SK-N-SH (cell line): ENCODE measurements around the gene HTN1. TPM values are rescaled to one million over a fixed set of nuclear protein-coding genes. Genes with fewer than 3 reads are reported as not detected.
"Not testable (repeated sequence)": the region's sequence is repeated elsewhere in the genome, so short reads cannot be mapped to it uniquely, and the experiment has no call there.

Experiments
- CTCF ChIA-PET: fragments of 300-600, 350-600 bp; formaldehyde crosslinking; extraction: SDS; loops from one replicate; lab custom pipeline; 2021; lab: Yijun Ruan, JAX
- POLR2A ChIA-PET: fragments of 350-600 bp; sonication (Branson Sonifier 250); formaldehyde crosslinking; extraction: SDS; loops from one replicate; lab custom pipeline; 2020; ENCODE audit warnings: antibody characterized with exemption, inconsistent platforms; lab: Yijun Ruan, JAX
- DNase-seq: peaks from one replicate; pipeline ENCODE4 v3.0.0; 2012
- H2AFZ ChIP-seq: fragments of 200-600 bp; sonication (generic); 2 replicates; pipeline ENCODE4 v1.8.1; 2016; ENCODE audit warnings: antibody characterized with exemption, mild to moderate bottlenecking, low read depth
- H3F3A ChIP-seq: fragments of 200-600 bp; sonication (generic); replicated peaks from 2 replicates; pipeline ENCODE3; 2016; ENCODE audit warnings: antibody characterized with exemption, mild to moderate bottlenecking; ENCODE audit not compliant: insufficient read depth
- H3K27ac ChIP-seq, 2 experiments: fragments of 200-500 bp in 1 of 2; fragments of 200-600 bp in 1 of 2; sonication (Bioruptor generic) in 1 of 2; sonication (generic), shearing (Covaris generic) in 1 of 2; 2 replicates each; pipeline versions ENCODE4 v1.5.1 to v1.6.1; 2014 to 2016; ENCODE audit warnings: low read depth in 2 of 2, inconsistent platforms in 1 of 2, low read length in 1 of 2, mild to moderate bottlenecking in 1 of 2, mixed read lengths in 1 of 2
- H3K27me3 ChIP-seq: fragments of 200-600 bp; sonication (generic), shearing (Covaris generic); 2 replicates; pipeline ENCODE4 v1.6.1; 2016; ENCODE audit warnings: mixed run types; ENCODE audit not compliant: insufficient read depth
- H3K36me3 ChIP-seq, 2 experiments: fragments of 200-500 bp in 1 of 2; fragments of 200-600 bp in 1 of 2; sonication (Bioruptor generic) in 1 of 2; sonication (generic) in 1 of 2; replicated peaks in 1 of 2; 2 replicates each; pipeline versions ENCODE3 to v1.5.1; 2014 to 2016; ENCODE audit warnings: low read length in 1 of 2, mild to moderate bottlenecking in 1 of 2; ENCODE audit not compliant: insufficient read depth in 2 of 2, control insufficient read depth in 1 of 2
- H3K4me1 ChIP-seq, 2 experiments: fragments of 200-500 bp in 1 of 2; fragments of 200-600 bp in 1 of 2; sonication (Bioruptor generic) in 1 of 2; sonication (generic), shearing (Covaris generic) in 1 of 2; 2 replicates each; pipeline versions ENCODE4 v1.5.1 to v1.6.1; 2014 to 2016; ENCODE audit warnings: low read depth in 1 of 2, low read length in 1 of 2, mixed run types in 1 of 2; ENCODE audit not compliant: insufficient read depth in 2 of 2, control insufficient read depth in 1 of 2
- H3K4me2 ChIP-seq: fragments of 200-600 bp; sonication (generic), shearing (Covaris generic); 2 replicates; pipeline ENCODE4 v1.6.1; 2017; ENCODE audit warnings: mixed run types
- H3K4me3 ChIP-seq, 2 experiments: fragments of 200-500 bp in 1 of 2; fragments of 200-600 bp in 1 of 2; sonication (Bioruptor generic) in 1 of 2; sonication (generic), shearing (Covaris generic) in 1 of 2; 2 replicates each; pipeline versions ENCODE4 v1.5.1 to v1.8.1; 2014 to 2016; ENCODE audit warnings: low read depth in 2 of 2, inconsistent platforms in 1 of 2, low read length in 1 of 2, mild to moderate bottlenecking in 1 of 2, mixed read lengths in 1 of 2, moderate library complexity in 1 of 2
- H3K79me2 ChIP-seq: fragments of 200-600 bp; sonication (generic); 2 replicates; pipeline ENCODE4 v1.8.1; 2017; ENCODE audit warnings: mild to moderate bottlenecking; ENCODE audit not compliant: insufficient read depth
- H3K9ac ChIP-seq: fragments of 200-600 bp; sonication (generic); 2 replicates; pipeline ENCODE4 v1.6.1; 2017; ENCODE audit warnings: mixed run types
- H3K9me2 ChIP-seq: fragments of 200-600 bp; sonication (generic); 2 replicates; pipeline ENCODE4 v1.6.1; 2017; ENCODE audit warnings: mixed run types
- H3K9me3 ChIP-seq: fragments of 200-600 bp; sonication (generic); 2 replicates; pipeline ENCODE4 v1.6.1; 2017; ENCODE audit warnings: mixed run types, mild to moderate bottlenecking, moderate library complexity
- H4K20me1 ChIP-seq: fragments of 200-600 bp; sonication (generic); 2 replicates; pipeline ENCODE4 v1.6.1; 2017; ENCODE audit warnings: mild to moderate bottlenecking, mixed run types; ENCODE audit not compliant: insufficient read depth
- FOXM1 ChIP-seq: IDR thresholded peaks from 2 replicates; pipeline ENCODE4 v1.4.0; 2012; ENCODE audit warnings: low read depth, mild to moderate bottlenecking
- GATA2 ChIP-seq: sonication (generic); formaldehyde crosslinking; IDR thresholded peaks from 2 replicates; pipeline ENCODE4 v1.5.0; 2020; ENCODE audit warnings: mild to moderate bottlenecking, missing genetic modification reagents
- MXI1 ChIP-seq: IDR thresholded peaks from 2 replicates; pipeline ENCODE4 v1.6.1; 2012; ENCODE audit warnings: mild to moderate bottlenecking, low read depth, low read length, improper control_type of control experiment
- NFIC ChIP-seq: IDR thresholded peaks from 2 replicates; pipeline ENCODE4 v1.4.0; 2012; ENCODE audit warnings: borderline replicate concordance
- PBX3 ChIP-seq: IDR thresholded peaks from 2 replicates; pipeline ENCODE4; 2012
- SIN3A ChIP-seq: IDR thresholded peaks from 2 replicates; pipeline ENCODE4 v1.6.1; 2012; ENCODE audit warnings: low read depth, mild to moderate bottlenecking, low read length, moderate library complexity, borderline replicate concordance
- TCF12 ChIP-seq: IDR thresholded peaks from 2 replicates; pipeline ENCODE4 v1.4.0; 2012
- TEAD4 ChIP-seq: IDR thresholded peaks from 2 replicates; pipeline ENCODE4 v1.4.0; 2012; ENCODE audit warnings: mild to moderate bottlenecking, borderline replicate concordance; ENCODE audit not compliant: insufficient read depth
- YY1 ChIP-seq: IDR thresholded peaks from 2 replicates; pipeline ENCODE4 v1.4.0; 2012; ENCODE audit warnings: low read depth, mild to moderate bottlenecking
- whole genome bisulfite sequencing: methylation state at CpG from one replicate; pipeline ENCODE4 v1.1.6; 2017; ENCODE audit warnings: low lambda C conversion rate; 5-methylcytosine and 5-hydroxymethylcytosine counted together
- polyA plus RNA-seq, 3 experiments: library from polyadenylated mRNA; depleted of rRNA; stranded (reverse); fragments of >200 nt; gene quantifications; 2 replicates each; pipeline ENCODE4 v1.2.3, GENCODE V29; 2012
- TF ChIP-seq, protein P1 (sequence below): IDR thresholded peaks from 2 replicates; pipeline ENCODE4 v1.6.1; 2012; ENCODE audit warnings: mild to moderate bottlenecking, low read depth, low read length, moderate library complexity
- TF ChIP-seq, protein P2 (sequence below): IDR thresholded peaks from 2 replicates; pipeline ENCODE4 v1.4.0; 2012; ENCODE audit warnings: low read depth, borderline replicate concordance

Gene HTN1
- not detected in 2 replicates for polyA plus RNA-seq (2012; rRNA removed)
- polyA plus RNA-seq (2012; cell fraction: cytosol; rRNA removed), result not detected in 2 replicates
- polyA plus RNA-seq (2012; cell fraction: nucleus; rRNA removed), result not detected in 2 replicates

- H3K9me2 ChIP-seq, H4K20me1 ChIP-seq, H3K4me1 ChIP-seq, H3K4me2 ChIP-seq, H3K27ac ChIP-seq, CTCF ChIA-PET, H3K79me2 ChIP-seq, H3K36me3 ChIP-seq, H3K9me3 ChIP-seq, H3K9ac ChIP-seq, H3F3A ChIP-seq, H3K4me3 ChIP-seq, DNase-seq, H2AFZ ChIP-seq, POLR2A ChIA-PET, H3K27me3 ChIP-seq: not testable (repeated sequence)
- 10% methylated on average over 6 of the region's 6 CpGs for WGBS
Observed at GRCh38 chr4:70050138-70050537, at the start of gene HTN1. Gene HTN1, plus strand, starts transcription at chr4:70050438. Its CDS starts 2,639 bp downstream, at chr4:70053077.

DNA sequence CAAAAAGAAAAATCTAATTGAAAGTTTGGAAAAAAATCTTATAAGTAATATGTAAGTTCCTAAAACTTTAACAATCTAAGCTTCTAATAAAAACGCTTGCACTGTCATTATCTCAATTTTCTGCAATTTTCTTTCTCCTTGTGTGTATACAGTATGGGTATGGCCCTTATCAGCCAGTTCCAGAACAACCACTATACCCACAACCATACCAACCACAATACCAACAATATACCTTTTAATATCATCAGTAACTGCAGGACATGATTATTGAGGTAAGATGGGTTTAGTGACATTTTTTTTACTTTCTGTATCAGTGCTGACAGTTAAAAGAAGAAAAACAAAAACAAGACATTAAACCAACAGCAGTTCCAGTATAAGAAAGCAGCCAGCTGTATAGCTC, 49.5 kb upstream of the HTN1 start:
- H3K27me3 ChIP-seq, result no peaks in the 10 kb centered on the region
- no peaks in the 10 kb centered on the region for H3K79me2 ChIP-seq
- CTCF ChIA-PET, result no interaction called here
- POLR2A ChIA-PET, result no interaction called here
- no peaks in the 10 kb centered on the region for H3F3A ChIP-seq
- H4K20me1 ChIP-seq, result no peaks in the 10 kb centered on the region
- no peak overlapping the region for H3K27ac ChIP-seq
- H3K9me3 ChIP-seq, result no peaks in the 10 kb centered on the region
- no peak overlapping the region for H3K4me2 ChIP-seq
- H3K36me3 ChIP-seq, result no peaks in the 10 kb centered on the region
- H3K4me1 ChIP-seq, result no peaks in the 10 kb centered on the region
- no peak for DNase-seq
- no peak overlapping the region for H3K4me3 ChIP-seq
- H3K9ac ChIP-seq, result no peak overlapping the region
- WGBS, result 0% methylated on average over 1 of the region's 1 CpG
- H2AFZ ChIP-seq, result no peak overlapping the region
- TF ChIP-seq MXI1 (no peak), GATA2 (no peak), TCF12 (no peak), YY1 (no peak), NFIC (no peak), TEAD4 (no peak)
- TF ChIP-seq, protein P1, sequence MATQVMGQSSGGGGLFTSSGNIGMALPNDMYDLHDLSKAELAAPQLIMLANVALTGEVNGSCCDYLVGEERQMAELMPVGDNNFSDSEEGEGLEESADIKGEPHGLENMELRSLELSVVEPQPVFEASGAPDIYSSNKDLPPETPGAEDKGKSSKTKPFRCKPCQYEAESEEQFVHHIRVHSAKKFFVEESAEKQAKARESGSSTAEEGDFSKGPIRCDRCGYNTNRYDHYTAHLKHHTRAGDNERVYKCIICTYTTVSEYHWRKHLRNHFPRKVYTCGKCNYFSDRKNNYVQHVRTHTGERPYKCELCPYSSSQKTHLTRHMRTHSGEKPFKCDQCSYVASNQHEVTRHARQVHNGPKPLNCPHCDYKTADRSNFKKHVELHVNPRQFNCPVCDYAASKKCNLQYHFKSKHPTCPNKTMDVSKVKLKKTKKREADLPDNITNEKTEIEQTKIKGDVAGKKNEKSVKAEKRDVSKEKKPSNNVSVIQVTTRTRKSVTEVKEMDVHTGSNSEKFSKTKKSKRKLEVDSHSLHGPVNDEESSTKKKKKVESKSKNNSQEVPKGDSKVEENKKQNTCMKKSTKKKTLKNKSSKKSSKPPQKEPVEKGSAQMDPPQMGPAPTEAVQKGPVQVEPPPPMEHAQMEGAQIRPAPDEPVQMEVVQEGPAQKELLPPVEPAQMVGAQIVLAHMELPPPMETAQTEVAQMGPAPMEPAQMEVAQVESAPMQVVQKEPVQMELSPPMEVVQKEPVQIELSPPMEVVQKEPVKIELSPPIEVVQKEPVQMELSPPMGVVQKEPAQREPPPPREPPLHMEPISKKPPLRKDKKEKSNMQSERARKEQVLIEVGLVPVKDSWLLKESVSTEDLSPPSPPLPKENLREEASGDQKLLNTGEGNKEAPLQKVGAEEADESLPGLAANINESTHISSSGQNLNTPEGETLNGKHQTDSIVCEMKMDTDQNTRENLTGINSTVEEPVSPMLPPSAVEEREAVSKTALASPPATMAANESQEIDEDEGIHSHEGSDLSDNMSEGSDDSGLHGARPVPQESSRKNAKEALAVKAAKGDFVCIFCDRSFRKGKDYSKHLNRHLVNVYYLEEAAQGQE, result no peak
- TF ChIP-seq, all 33 proteins: peak for 0
- no peaks in the 10 kb centered on the region for H3K9me2 ChIP-seq

DNA sequence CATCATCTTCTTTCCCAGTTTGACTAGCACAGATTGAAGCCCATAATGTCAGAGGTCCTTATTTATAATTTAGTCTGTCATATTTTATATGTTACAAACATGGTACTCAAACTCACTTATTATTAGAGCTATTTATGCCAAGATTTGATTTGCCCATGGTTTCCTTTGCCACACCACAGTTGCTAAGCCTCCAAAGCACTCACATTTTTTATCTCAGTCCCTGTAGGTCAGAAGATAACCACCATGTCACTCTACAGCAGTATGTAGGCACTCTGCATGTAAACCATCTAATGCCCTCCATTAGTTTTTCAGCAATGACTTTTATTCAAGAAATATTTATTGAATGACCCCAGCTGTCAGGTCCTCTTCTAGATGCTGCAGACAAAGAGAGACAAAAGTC, 47.7 kb upstream of the HTN1 start:
- POLR2A ChIA-PET, result no interaction called here
- Histone ChIP-seq H3K4me2 (no peak overlapping the region), H4K20me1 (no peaks in the 10 kb centered on the region), H3K9ac (no peak overlapping the region), H3K79me2 (no peaks in the 10 kb centered on the region), H3K36me3 (no peaks in the 10 kb centered on the region), H2AFZ (no peak overlapping the region), H3K9me3 (no peaks in the 10 kb centered on the region), H3K9me2 (no peaks in the 10 kb centered on the region), H3K4me3 (no peak overlapping the region), H3K27ac (no peak overlapping the region), H3K4me1 (no peaks in the 10 kb centered on the region), H3K27me3 (no peaks in the 10 kb centered on the region), H3F3A (no peaks in the 10 kb centered on the region)
- DNase-seq, result no peak
- TF ChIP-seq TCF12, result no peak
- no peak for TF ChIP-seq TEAD4
- no peak for TF ChIP-seq PBX3
- TF ChIP-seq FOXM1, result no peak
- TF ChIP-seq, protein P2, sequence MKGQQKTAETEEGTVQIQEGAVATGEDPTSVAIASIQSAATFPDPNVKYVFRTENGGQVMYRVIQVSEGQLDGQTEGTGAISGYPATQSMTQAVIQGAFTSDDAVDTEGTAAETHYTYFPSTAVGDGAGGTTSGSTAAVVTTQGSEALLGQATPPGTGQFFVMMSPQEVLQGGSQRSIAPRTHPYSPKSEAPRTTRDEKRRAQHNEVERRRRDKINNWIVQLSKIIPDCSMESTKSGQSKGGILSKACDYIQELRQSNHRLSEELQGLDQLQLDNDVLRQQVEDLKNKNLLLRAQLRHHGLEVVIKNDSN, result no peak
- TF ChIP-seq SIN3A, result no peak
- TF ChIP-seq MXI1, result no peak
- TF ChIP-seq, protein P1, result no peak
- CTCF ChIA-PET, result no interaction called here
